NOMO-1 treated with DMSO at 0.1 percent for 48 hours (cell line): ENCODE results near the gene TSPAN14.

ENCODE experiments used
- DNase-seq: peaks from one replicate; lab custom pipeline; 2025; ENCODE audit not compliant: unreplicated experiment; lab: John Stamatoyannopoulos, UW

TSPAN14 gene

DNA sequence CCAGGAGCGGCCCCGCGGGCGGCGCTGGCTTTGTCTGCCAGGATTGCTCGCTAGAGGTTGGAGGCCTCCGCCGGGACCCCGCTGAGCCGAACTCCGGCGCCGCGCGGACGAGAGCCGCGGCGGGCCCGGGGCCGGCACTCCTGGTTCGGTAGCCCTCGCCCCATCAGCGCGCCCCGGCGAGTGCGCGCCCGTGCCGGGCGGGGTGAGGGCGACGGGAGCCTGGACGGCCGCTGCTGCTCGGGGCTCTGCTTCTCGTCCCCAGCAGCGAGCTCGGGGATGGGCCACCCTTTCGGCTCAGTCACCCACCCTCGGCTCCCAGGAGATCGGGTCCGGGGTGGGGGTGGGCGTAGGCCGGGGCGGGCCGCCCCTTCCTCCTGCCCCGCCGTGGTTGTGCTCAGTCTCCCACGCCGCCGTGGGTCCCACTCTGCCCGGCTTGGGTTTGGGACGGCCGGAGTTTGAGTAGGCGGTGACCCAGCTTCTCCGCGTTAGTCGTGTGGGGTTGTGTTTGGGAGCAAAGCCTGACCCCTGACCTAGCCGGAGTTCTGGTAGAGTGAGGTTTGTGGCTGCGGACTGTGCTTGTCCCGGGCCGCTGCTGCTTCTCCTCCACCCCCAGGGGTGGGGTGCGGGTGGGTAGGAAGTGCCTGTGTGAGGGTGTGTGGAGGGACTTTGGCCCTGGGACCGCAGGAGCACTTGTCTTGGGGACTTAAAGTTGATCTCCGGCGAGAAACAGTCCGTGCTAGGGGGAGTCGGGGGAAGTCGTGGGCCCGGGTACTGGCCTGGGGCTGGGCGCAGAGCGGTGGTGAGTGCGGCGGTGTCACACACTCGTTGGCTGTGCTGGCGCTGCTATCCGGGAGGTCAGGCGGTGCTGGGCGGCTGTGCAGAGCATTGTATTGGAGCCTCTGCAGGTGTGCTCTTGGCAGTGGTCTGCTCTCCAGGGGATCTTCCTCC is 677 bp downstream of the TSPAN14 start:
- DNase-seq, result peak; percentile 20

DNA sequence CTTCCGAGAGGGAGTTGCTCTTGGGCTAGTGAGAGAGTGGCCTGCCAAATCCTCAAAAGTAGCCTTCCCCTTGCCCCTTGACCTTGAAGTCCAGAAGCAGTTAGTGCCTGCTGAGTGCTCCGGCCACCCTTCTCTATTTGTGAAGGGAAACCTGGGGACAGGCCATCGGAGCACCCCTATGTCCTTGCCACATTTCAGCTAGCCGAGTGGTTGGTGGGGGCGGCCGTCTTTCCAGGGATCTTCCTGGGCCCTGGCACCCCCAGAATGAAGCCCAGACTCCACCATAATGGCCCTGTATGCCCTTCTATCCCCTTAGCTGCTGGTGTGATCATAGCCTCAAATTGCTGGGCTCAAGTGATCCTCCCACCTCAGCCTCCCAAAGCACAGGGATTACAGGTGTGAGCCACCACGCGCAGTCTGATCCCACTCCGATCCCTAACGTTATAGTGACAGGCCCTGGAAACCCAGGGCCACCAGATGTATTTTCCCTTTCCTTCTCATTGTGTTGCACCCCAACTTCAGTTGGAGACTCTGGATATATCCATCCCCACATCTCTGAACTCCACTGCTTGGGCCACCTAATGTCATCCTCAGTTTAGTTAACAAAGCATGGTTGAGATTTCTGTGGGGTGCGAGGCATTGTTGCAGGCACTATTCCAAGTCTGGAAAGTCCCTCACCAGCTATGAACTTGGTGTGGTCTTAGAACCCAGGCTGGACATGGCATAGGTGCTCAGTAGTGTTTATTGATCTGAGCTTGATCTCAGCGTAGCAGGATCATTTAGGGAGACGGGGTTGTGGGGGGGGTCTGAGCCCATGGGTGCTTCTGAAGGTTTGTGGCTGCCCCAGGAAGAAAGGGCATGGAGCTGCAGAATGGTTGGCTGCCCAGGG is 1.6 kb downstream of the TSPAN14 start:
- DNase-seq, result no peak

DNA sequence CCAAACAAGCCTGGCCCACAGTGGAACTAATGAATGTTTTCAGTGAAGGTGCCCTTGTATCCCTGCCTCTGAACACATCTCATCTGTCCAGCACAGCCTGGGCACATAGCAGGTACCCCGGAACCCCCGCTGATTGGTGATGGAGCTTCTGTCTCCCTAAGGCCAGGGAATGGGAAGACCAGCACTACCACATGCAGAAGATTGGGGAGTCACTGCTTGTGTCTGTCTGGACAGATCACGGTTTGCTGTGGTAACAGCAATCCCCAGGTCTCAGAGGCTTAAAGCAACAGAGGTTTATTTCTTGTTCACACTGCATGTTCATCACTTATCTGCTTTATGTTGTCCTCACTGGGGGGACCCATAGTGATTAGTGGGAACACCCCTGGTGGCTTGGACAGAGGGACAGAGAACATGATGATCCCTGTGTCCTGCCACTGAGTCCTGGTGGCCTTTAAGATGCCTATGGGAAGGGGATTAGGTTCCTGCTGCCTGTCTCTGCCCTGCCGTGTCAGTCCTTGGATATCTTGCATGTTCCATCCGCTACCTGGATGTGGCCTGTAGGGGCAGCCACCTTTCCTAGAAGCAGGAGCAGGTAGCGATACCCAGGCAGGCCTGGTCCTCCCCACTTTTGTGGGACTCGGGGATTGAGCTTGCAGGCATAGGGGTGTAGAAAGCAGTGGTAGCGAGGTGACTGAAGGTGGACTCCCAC is 3.6 kb downstream of the TSPAN14 start:
- DNase-seq, result no peak

DNA sequence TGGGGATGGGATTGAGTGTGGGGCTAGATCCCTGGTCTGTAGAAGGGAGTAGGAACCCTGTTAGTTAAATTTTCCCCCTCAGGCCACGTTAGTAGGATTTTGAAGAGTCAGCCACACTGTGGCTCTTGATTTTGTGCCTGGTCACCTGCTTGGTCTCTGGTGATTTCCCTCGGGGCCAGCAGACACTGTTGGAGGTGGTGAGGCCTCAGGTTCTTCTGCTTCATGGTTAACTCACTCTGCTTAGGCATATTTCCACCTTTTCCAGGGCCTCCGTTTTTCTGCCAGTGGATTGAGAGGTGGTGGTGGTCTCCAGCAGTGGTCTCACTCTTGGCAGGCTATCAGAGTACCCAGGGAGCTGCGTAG is 4.1 kb downstream of the TSPAN14 start:
- no peak for DNase-seq

DNA sequence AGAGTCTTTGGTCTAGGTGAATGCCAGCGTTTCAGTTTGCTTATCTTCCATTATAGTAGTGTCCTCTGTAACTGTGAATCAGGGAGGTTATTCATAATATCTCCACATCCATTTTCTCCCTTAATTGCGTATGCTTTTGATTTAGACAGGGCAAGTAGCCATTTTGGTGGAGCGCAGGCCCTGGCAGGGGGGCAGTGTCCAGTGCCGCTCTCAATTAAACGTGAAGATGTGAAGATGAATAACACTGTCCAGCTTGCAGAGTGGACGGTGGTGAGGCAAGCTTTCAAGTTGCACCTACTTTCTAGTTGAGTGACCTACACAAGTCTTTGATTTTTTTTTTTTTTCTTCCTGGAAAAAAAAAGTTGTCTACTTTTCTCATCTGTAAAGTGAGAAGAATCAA is 4.5 kb downstream of the TSPAN14 start:
- DNase-seq, result no peak

DNA sequence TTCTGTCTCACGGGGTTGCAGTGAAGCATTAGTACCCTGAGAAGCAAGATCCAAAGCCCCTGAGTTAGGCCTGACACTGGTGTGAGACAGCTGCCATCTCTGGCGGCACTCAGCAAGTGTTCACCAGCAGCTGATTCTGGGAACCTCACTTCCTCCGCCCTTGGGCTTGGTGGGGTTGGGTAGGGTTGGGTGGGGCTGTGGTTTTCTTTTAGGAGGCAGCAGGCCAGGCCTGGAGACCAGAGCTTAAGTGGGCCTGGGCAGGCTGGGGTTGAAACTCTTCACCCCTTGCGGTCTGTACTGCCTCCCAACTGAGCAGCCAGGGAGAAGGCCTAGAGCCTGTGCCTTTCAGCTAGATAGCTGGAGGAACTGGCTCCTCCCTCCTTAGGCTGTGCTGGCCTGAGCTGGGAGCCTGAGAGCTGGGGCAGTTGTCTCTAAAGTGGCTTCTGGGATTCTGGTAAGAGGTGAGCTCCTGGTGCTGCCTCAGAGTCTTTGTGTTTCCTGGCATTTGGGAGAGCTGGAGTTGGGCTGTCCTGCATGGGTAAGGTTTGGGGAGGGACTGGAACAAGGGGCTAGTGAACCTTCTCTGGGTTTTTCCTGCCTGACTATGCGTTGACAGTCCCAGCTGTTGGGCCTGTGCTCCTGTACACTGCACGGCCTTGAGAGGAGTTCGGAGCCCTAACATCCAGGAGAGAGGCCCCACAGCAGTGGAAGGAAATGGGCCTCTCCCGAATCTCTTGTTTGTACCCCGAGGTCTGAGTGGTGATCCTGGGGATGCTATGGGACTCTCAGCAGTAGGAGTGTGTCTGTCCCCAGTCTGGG is 5.1 kb downstream of the TSPAN14 start:
- peak; percentile 84 for DNase-seq

DNA sequence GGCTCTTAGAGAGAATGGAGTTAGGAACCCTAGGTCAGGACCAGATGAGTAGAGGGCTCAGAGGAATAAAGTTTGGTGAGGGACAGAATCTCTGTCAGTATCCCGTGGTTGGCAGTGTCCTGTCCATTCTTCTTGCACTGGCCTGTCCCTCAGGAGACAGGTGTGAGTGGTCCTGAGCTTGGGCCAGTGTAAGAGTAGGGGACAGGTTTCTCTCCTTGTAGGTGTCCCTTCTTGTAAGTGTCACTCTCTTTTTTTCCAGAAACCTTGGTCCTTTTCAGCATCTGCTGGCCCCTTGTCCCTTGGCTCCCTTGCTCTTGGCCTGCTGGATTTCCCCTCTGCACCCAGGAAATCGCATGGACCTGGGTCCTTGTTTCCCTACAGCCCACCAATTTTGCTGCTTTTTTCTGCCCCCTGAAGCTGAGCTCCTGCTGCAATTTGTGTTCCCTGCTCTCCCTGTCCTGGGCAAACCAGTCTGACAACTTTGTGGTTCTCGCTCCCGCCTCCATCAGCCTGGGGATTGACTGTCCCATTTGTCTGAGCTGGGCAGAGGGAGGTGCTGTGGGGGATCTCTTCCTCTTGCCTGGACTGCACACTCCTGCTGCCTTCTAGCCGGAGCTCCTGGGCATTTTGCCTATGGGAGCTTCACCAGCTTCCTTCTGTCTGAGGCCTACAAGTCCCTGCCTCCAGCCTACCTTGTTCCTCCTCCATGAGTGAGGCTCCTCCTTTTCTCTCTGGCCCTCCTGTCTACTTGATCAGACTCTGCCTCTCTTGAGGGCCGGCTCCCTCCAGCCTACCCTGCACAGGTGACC is 6.5 kb downstream of the TSPAN14 start:
- DNase-seq, result peak; percentile 13

DNA sequence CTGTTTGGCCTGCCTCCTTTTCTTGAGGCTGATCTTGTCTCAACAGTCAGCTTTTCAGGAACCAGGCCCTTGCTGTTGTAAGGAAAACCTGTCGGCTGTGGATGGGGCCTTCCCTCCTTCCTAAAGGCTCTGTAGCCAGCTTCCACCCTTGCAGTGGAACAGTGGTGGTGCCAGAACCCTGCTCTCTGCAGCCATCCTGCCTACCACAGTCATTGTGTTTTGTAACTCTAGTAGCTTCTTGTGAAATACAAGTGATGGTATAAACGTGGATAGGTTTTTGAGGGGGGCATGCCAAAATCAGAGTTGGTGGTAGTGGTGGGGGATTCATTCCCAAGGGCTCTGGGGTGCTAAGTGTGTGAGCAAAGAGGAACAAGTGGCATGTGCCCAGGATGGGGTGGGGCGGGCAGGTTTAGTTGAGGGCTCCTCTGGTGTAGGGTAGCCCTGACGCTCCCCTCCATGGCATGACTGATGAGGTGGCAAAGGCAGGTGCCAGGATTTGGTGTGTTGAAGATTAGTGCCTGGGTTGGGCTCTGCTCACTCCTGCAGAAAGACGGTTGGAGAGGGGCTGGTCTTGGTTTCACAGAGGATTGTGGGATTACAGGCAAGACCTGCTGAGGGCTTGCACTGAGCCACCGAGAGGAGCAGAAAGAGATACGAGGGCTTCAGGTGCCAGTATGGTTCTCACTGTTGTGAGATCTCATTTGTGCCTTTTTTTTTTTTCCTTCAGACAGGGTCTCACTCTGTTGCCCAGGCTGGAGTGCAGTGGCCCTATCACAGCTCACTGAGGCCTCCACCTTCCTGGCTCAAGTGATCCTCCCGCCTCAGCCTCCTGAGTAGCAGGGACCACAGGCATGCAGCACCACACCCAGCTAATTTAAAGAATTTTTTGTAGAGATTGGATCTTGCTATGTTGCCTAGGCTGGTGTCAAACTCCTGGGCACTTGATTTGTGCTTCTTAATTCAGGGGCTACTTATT is 7.4 kb downstream of the TSPAN14 start:
- peak; percentile 26 for DNase-seq

DNA sequence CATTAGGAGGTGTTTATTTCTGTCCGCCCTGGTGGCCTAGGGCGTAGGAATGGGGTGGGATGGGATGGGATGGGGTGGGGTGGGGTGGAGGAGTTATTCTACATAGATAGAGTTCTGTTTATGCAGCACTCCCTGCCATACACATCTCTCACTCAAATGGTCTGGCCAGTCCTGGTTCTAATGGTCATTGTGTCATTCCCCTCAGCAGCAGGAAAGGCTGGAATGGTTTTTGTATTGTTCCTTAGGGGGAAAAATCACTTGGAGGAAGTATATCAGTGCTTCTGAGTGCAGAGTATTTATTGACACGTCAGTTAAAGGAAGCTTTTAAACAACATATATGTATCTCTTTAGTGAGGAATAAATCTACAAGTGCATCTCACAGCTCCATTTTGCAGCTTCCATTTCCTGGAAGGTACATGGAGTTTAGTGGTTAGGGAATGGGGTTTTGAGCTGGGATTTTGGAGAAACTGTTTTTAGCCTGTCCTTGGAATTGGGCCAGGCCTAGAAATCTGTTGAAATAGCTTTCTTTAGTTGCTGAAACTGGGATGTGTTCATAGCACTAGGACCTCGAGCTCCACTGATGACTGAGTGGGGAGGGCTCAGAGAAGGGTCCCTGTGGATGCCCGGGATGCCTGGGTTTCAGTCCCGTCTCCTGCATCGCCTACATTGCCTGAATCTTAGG is 8.3 kb downstream of the TSPAN14 start:
- no peak for DNase-seq

DNA sequence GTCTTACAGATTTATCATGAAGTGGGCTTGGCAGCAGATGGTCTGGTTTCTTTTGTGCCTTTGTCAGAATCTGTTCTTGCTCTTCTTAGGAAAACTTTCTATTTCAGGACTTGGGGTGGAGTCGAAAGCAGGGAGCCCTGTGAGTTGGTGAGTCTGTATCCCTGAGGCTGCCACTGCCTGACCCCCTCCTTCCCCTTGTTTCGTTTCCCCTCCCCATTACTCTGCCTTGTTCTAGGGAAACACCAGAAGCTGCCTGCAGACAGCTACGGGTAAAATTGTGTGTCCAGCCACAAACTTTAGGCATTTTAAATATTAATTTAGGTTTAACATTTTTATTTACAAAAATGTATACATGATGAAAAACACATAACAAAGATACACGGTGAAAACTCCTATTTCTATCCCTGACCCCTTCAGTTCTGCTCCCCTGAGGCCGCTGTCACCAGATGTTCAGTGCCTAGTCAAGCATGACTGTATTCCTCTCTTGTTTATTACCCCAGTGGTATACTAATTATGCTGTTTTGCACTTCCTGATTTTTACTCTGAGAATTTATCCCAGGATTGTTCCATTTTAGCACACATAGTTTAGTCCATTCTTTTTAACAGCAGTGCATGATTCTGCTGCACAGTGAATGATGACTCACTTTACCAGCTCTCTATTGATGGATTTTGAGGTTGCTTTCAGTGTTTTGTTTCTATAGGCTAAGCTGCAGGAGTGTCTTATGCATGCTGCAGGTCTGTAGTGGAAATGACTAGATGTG is 9.1 kb downstream of the TSPAN14 start:
- peak; percentile 54 for DNase-seq

DNA sequence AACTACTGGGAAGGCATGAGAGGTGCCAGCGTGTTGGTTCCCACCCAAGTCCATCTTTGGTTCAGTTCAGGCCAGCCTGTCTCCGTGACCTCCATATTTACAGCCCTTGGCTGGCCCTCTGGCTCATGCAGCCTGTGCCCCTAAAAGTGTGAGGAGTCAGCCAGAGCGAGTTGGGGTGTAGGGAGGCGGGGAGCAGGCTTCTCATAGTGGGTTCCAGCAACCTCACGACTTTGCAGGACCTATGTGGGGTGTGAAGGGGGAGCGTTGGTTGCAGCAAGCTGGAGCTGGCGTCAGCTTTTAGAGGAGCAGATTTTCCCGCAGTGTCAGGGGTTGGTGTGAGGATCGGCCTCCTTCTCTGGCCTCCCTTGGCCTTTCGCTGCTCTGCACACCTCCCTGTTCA is 9.8 kb downstream of the TSPAN14 start:
- DNase-seq, result no peak

DNA sequence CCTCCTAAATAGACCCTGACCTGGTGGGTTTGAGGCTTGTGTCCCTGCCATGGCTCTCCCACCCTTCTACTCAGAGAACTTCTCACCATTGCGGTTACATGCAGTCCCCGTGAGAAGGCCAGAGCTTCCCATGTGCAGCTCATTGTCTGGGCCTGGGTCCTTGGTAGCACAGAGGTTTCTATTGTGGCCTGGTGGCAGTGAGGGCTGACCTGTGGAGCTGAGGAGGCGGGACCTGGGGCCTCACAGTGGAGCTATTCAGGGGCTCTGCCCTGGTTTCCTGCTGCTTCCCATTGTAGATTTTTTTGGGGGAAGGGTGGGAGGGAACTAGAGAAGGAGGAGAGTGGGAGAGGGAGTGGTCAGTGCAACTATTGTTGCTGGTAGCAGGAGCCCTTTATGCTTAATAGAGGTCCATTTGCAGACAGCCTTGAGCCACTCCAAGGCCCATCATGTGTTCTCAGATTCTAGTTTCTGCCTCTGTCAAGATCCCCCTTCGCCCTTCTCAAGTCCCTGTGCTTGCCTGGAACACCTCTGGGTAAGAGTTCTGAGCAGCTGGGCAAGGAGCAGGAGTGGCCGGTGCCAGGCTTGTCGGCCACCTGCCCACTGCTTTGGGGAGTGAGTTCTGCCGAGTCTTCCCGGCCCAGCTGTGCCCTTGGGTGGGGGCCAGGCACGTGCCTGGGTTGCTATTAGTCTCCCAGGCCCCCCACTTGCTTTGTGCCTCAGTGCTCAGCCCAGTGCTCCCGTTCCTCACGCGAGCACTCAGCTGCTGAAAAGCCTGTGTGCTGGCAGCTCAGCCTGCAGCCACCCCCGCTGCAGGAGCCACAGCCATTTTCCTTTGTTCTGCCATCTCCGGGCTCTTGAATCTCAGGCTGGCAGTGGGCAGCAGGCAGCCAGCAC is 10.7 kb downstream of the TSPAN14 start:
- no peak for DNase-seq

DNA sequence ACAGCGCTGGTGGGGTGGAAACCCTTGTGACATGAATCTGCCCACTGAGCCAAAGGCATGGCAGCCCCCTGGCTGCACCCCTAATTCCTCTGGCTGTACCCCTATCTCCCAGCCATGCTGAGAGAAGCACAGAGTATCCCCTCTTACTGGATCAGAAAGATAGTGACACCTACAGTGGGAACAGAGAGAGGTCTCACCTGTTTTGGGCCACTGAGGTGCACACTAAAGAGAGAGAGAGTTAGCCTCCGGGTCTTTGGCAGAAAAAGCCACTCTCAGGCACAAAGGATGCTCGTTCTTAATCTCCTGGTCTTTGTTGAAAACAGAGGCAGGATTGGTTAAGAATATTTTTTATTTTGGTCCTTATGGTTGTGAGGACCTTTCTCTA is 11.3 kb downstream of the TSPAN14 start:
- DNase-seq, result no peak

DNA sequence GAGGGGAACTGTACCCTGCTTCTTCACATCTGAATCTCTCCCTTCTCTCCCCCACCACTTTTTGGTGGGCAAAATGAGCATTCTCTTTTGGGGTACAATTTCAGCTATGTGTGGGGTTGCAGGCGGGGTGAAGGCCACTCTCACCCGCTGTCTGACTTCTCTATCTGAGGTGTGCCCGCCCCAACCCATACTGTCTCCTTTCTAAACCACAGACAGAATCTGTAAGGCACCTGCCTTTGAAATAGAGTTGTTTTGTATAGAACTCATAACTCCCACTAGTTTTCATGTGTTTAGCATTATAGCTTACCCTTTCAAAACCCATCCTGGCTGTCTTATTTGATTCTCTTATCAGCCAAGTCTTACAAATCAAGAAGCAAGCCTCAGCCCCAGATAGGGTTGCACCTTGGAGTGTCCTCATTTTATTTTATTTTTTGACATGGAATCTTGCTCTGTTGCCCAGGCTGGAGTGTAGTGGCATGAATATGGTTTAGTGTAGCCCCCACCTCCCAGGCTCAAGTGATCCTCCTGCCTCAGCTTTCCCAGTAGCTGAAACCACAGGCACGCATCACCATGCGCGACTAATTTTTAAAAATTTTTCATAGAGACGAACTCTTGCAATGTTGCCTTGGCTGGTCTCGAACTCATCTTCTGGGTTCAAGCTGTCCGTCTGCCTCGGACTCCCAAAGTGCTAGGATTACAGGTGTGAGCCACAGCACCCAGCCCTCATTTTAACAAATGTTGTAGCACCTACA is 11.9 kb downstream of the TSPAN14 start:
- no peak for DNase-seq

DNA sequence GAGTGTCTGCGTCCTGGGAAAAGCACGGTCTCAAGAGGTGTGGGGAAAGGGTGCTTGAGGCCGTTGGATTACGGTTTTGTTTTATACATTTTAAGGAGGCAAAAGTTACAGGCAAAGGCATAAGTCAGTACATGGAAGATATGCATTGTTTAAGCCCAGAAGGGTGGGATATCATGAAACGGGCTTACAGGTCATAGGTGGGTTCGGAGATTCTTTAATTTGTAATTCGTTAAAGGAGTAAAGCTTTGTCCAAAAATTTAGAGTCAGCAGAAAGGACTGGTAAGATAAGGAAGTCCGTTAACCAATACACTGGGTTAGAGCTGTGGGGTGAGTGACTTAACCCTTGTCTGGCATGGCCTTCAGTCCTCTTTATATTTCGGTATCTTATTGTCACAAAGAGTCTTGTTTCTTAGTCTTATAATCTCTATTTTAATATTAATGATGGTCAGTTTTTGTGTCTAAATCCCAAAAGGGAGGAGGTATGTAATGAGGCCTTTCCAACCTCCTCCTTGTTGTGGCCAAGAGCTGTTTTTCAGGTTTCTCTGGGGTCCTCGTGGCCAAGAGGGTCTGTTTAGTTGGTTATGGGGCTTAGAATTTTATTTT is 12.7 kb downstream of the TSPAN14 start:
- no peak for DNase-seq
